Hematopoietic multipotent progenitor cell treated with erythropoietin and hydrocortisone succinate and interleukin-3 and kit ligand, for 6 days (in vitro differentiated cells): ENCODE results near the gene CCNDBP1.
A peak's percentile ranks its signal among the peaks of the same experiment; 100 is the strongest.
"Not testable (repeated sequence)": the region's sequence is repeated elsewhere in the genome, so short reads cannot be mapped to it uniquely, and the experiment has no call there.

Source experiments
- DNase-seq: peaks from one replicate; pipeline ENCODE4 v3.0.0-alpha.2; 2015

CCNDBP1 gene, protein sequence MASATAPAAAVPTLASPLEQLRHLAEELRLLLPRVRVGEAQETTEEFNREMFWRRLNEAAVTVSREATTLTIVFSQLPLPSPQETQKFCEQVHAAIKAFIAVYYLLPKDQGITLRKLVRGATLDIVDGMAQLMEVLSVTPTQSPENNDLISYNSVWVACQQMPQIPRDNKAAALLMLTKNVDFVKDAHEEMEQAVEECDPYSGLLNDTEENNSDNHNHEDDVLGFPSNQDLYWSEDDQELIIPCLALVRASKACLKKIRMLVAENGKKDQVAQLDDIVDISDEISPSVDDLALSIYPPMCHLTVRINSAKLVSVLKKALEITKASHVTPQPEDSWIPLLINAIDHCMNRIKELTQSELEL

GRCh38 chr15:43185157-43186002 lies at the start of gene CCNDBP1:
Gene CCNDBP1 (plus strand): TSS chr15:43185403. CDS start chr15:43185499, 96 bp downstream.
- peak; percentile 98 for DNase-seq

GRCh38 chr15:43143203-43143941 lies 41.8 kb upstream of the CCNDBP1 start:
- no peak for DNase-seq

DNA sequence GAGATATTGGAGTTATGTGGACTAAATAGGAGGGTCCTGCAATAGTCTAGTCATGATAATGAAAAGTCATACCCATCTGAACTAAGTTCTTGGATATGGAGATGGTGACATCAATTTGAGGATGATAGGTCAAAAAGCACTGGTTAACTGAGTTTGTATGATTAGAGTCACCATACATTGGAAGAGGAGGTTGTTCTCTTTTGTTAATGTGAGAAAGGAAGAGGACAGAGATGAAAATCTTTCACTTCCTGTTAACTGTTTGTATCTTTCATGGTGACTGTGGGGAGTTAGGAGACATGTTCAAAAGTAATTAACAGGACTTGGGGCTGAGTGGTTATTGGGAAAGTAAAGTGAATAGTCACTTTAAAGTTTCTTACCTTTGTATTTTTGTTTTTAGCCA lies 40.7 kb upstream of the CCNDBP1 start:
- peak; percentile 49 for DNase-seq

DNA sequence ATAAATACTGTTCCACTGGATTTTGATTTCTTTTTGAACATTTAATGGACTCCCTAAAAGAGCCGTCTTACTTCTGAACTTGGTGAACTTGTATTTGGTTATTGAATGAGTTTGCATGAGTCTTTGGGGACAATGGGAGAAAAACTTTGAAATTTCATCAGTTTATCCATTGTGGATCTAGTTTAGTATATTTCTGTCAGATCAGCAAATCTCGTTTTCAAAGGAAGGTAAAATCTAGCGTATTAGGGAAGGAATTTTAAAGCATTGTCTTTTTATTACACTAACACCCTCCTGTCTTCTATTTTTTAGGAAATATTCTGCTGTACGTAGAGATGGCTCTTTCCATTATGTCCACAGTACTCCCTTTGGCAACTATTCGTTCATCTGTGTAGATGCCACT lies 39.0 kb upstream of the CCNDBP1 start:
- DNase-seq: no peak

GRCh38 chr15:43150191-43150929 lies 34.8 kb upstream of the CCNDBP1 start:
- no peak for DNase-seq

DNA sequence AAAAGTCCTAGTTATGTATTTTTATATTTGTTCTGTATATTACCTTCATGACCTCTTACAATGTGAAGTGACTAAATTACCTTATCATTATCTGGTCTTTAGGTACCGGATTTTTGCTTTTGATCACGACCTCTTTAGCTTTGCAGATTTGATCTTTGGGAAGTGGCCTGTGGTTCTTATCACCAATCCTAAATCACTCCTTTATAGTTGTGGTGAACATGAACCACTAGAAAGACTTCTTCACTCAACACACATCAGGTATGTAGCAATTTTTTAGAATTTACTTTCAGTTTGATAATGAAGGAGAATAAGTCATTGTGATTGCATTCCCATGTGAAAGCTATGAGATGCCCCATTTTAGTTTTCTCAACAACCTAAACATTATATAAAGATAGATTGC lies 33.5 kb upstream of the CCNDBP1 start:
- peak; percentile 52 for DNase-seq

DNA sequence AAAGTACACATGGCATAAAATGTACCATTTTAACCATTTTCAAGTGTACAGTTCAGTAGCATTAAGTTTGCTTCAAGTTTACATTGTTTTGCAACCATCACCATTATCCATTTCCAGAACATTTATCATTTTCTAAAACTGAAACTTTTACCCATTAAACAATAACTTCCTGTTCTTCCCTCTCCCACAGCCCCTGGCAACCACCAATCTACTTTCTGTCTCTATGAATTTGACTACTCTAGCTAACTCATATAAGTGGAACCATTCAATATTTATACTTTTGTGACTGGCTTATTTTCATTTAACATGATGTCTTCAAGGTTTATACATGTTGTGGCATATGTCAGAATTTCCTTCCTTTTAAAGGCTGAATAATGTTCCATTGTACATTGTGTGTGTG lies 31.9 kb upstream of the CCNDBP1 start:
- no peak for DNase-seq

DNA sequence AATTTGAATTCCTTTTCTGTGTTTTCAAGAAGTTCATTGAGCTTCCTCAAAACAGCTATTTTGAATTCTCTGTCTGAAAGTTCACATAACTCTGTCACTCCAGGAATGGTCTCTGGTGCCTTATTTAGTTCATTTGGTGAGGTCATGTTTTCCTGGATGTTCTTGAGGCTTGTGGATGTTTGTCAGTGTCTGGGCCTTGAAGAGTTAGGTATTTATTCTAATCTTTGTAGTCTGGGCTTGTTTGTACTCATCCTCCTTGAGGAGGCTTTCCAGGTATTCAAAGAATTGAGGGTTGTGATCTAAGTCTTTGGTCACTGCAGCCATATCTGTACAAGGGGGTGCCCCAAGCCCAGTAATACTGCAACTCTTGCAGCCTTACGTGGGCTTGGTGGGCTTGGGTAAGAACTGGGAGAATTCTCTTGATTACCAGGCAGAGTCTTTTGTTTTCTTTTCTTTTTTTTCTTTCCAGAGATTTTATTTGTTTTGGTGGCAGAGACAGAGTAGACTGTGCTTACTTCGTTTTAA lies 19.3 kb upstream of the CCNDBP1 start:
- no peak for DNase-seq

- DNase-seq: not testable (repeated sequence)
These were observed 17.9 kb upstream of the CCNDBP1 start for GRCh38 chr15:43167261-43167660.

DNA sequence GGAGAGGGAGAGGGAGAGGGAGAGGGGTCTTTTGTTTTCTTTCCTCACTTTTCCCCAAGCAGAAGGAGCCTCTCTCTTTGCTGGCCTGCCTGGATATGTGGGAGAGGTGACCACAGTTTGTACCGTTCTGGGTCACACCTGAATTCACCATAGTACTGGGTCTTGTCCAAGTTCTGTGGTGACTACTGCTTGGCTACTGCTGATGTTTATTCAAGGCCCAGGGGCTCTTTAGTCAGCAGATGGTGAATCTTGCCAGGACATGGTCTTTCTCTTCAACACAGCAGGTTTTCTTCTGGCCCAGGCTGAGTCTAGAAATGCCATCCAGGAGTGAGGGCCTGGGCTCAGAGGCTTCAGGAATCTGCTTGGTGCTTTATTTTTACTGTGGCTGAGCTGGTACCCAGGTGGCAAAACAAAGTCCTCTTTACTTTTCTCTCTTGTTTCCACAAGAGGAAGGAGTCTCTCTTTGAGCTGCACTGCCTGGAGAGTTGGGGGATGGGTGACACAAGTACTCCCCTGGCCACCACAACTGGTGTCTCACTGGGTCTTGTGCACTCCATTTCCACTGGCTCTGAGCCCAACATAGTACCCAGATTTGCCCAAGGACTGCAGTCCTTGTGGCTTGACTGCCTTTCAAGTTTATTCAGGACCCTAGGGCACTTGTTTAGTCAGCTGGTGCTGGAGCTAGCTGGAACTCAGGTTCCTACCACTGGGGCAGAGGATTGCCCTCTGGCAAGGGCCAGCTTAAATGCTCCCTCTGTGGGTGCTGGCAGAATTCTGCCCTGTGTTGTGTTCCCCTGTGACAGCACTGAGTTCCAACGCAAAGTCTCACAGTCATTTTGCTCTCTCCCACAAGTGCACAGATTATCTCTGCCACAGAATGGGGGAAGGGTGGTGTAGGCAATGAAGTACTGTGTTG lies 16.8 kb upstream of the CCNDBP1 start:
- no peak for DNase-seq

GRCh38 chr15:43169888-43170287 lies 15.3 kb upstream of the CCNDBP1 start:
- DNase-seq: no peak

DNA sequence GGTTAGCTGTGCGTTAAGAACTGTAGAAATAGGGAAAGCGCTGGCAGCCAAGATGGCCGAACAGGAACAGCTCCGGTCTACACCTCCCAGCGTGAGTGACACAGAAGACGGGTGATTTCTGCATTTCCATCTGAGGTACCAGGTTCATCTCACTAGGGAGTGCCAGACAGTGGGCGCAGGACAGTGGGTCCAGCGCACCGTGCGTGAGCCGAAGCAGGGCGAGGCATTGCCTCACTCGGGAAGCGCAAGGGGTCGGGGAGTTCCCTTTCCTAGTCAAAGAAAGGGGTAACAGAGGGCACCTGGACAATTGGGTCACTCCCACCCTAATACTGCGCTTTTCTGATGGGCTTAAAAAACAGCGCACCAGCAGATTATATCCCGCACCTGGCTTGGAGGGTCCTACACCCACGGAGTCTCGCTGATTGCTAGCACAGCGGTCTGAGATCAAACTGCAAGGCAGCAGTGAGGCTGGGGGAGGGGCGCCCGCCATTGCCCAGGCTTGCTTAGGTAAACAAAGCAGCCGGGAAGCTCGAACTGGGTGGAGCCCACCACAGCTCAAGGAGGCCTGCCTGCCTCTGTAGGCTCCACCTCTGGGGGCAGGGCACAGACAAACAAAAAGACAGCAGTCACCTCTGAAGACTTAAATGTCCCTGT lies 9.4 kb upstream of the CCNDBP1 start:
- not testable (repeated sequence) for DNase-seq

DNA sequence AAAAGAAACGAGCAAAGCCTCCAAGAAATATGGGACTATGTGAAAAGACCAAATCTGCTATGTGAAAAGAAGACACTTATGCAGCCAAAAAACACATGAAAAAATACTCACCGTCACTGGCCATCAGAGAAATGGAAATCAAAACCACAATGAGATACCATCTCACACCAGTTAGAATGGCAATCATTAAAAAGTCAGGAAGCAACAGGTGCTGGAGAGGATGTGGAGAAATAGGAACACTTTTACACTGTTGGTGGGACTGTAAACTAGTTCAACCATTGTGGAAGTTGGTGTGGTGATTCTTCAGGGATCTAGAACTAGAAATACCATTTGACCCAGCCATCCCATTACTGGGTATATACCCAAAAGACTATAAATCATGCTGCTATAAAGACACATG lies 8.1 kb upstream of the CCNDBP1 start:
- DNase-seq: not testable (repeated sequence)

DNA sequence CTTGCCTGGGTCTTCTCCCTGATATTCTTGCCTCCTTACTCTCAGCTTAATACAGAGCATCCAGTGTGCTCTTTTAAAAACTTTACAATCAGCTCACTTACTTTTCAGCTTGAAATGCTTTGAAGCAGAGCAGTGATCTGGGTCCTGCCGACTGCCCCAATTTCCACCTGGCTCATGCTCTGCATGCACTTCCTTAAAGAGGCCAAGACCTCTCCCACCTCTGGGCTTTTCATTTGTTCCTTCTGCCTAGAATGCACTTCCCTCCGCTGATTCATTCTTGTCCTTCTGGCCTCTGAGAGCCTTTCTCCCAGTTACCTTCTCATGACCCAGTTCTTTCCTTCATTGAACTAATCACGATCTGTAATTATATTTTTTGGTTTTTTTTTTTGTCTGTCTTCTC lies 1.9 kb upstream of the CCNDBP1 start:
- DNase-seq: no peak

GRCh38 chr15:43184407-43185124 lies 637 bp upstream of the CCNDBP1 start:
- DNase-seq: peak; percentile 67

DNA sequence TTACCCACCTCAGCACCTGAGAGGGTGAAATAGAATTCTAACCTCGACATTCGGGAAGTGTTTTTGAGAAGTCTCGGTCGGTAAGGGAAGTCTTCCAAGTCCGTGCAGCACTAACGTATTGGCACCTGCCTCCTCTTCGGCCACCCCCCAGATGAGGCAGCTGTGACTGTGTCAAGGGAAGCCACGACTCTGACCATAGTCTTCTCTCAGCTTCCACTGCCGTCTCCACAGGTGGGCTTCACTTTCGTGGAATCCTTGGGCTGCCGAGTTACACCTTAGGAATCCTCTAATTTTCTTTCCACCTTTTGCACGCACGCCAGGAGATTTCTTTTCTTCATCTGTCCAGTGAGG lies 775 bp downstream of the CCNDBP1 start:
- peak; percentile 60 for DNase-seq

GRCh38 chr15:43187544-43188155 lies 2.4 kb downstream of the CCNDBP1 start:
- peak; percentile 91 for DNase-seq

DNA sequence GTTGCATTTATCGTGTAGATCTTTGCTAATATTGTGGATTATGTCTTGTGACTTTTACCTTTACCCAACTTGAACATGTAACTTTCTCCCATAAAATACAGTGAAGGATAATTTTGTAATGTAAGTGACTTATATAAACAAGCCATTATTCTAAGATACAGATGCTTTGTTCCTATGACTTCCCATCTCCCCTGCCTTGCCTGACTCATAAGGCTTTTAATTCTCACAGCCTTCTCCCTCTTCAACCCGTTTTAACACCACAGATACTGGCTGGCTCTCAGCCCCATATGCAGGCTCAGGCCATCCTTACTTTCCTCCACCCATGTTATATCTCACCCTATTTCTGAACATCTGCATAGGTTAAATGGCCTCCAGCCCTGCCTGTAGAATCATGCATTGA lies 4.1 kb downstream of the CCNDBP1 start:
- DNase-seq: no peak

DNA sequence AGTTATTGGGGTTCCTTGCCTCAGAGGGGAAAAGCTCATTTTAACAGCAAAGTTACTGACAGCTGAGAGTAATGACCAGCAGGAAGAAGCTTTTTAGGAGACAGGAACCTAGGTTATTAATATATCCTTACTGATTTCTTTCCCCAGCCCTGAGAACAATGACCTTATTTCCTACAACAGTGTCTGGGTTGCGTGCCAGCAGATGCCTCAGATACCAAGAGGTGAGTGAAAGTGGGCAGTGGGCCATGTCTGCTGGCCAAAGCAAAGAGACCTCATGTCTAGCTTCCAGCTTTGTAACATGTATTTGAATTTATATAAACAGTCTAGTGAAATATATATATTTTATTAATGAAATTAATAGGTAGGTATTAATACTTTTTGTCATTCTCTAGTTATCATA lies 5.0 kb downstream of the CCNDBP1 start:
- DNase-seq: no peak

DNA sequence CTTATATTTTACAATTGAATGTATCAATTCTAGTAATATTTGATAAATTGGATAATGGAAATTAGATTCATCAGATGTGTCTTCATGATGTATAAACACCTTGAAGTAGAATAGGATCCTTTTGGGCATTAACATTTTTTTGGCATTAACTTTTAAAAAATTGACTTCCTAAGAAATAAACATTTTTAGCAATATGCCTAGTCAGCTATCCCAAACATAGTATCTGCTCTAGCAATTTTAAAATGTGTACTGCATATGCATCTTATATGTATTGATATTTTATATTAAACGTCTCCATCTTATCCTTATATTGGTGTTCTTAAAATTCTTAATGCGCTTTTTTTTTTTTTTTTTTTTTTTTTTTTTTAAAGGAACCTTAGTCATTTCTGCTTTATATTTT lies 8.5 kb downstream of the CCNDBP1 start:
- DNase-seq: no peak
